OCI-LY1 (cell line): ENCODE data around the gene KIAA1614.

Experiments
- H2AFZ ChIP-seq: fragments of 200-600 bp; sonication (generic), shearing (Covaris generic); 2 replicates; pipeline ENCODE4 v1.6.0; 2014; ENCODE audit warnings: antibody characterized with exemption, mild to moderate bottlenecking, low read length
- H3F3A ChIP-seq: fragments of 200-600 bp; sonication (generic), shearing (Covaris generic); 2 replicates; pipeline ENCODE4 v1.6.0; 2014; ENCODE audit warnings: mild to moderate bottlenecking, antibody characterized with exemption, low read length, moderate library complexity; ENCODE audit not compliant: insufficient read depth
- H3K27ac ChIP-seq: fragments of 200-600 bp; sonication (generic); 2 replicates; pipeline ENCODE4 v1.5.1; 2014; ENCODE audit warnings: low read length, mixed run types, mild to moderate bottlenecking, low read depth; ENCODE audit not compliant: poor library complexity, severe bottlenecking
- H3K27me3 ChIP-seq: fragments of 200-600 bp; sonication (generic); 2 replicates; pipeline ENCODE4 v1.6.0; 2014; ENCODE audit warnings: antibody characterized with exemption, mild to moderate bottlenecking, low read length, moderate library complexity; ENCODE audit not compliant: insufficient read depth
- H3K36me3 ChIP-seq: fragments of 200-600 bp; sonication (generic); 2 replicates; pipeline ENCODE4 v1.6.1; 2014; ENCODE audit warnings: mild to moderate bottlenecking, antibody characterized with exemption, low read length, moderate library complexity, mixed read lengths; ENCODE audit not compliant: insufficient read depth
- H3K4me1 ChIP-seq: fragments of 200-600 bp; sonication (generic); 2 replicates; pipeline ENCODE4 v1.5.1; 2014; ENCODE audit warnings: mild to moderate bottlenecking, low read length, moderate library complexity; ENCODE audit not compliant: insufficient read depth, severe bottlenecking
- H3K4me2 ChIP-seq: fragments of 200-600 bp; sonication (generic), shearing (Covaris generic); 2 replicates; pipeline ENCODE4 v1.6.1; 2014; ENCODE audit warnings: low read length
- H3K4me3 ChIP-seq: fragments of 200-600 bp; sonication (generic); 2 replicates; pipeline ENCODE4 v1.5.1; 2014; ENCODE audit warnings: low read length, low read depth, mild to moderate bottlenecking, mixed read lengths; ENCODE audit not compliant: poor library complexity, severe bottlenecking
- H3K79me2 ChIP-seq: fragments of 200-600 bp; shearing (Covaris generic); 2 replicates; pipeline ENCODE4 v1.6.1; 2016; ENCODE audit warnings: mixed run types, low read length, mixed read lengths; ENCODE audit not compliant: insufficient read depth
- H3K9ac ChIP-seq: fragments of 200-600 bp; sonication (generic), shearing (Covaris generic); 2 replicates; pipeline ENCODE4 v1.6.1; 2014; ENCODE audit warnings: mild to moderate bottlenecking, low read length, mixed read lengths
- H3K9me2 ChIP-seq: fragments of 200-600 bp; sonication (generic), shearing (Covaris generic); 2 replicates; pipeline ENCODE4 v1.6.1; 2014; ENCODE audit warnings: low read depth, mild to moderate bottlenecking, low read length, mixed read lengths
- H3K9me3 ChIP-seq: fragments of 200-600 bp; shearing (Covaris generic); 2 replicates; pipeline ENCODE4 v1.6.1; 2014; ENCODE audit warnings: low read length, mixed read lengths
- H4K20me1 ChIP-seq: fragments of 200-600 bp; sonication (generic), shearing (Covaris generic); 2 replicates; pipeline ENCODE4 v1.6.0; 2016; ENCODE audit warnings: mild to moderate bottlenecking, low read length; ENCODE audit not compliant: insufficient read depth
- CTCF ChIP-seq: fragments of 200-600 bp; sonication (generic), shearing (Covaris generic); IDR thresholded peaks from 2 replicates; pipeline ENCODE4 v1.5.1; 2017; ENCODE audit warnings: mild to moderate bottlenecking, antibody characterized with exemption, low read length, moderate library complexity, mixed read lengths
- EZH2 ChIP-seq: fragments of 200-600 bp; sonication (generic), shearing (Covaris generic); IDR thresholded peaks from 2 replicates; pipeline ENCODE4 v1.8.0; 2017; ENCODE audit warnings: borderline replicate concordance, mixed run types, mild to moderate bottlenecking, antibody characterized with exemption, low read length, moderate library complexity, mixed read lengths

The KIAA1614 gene

GRCh38 chr1:180947901-180948640 lies 35.4 kb downstream of the KIAA1614 start:
- H3K36me3 ChIP-seq, result peaks cover 3% of the 10 kb centered on the region; the same call in 1 of the 2 replicates
- H3K4me3 ChIP-seq, result no peak overlapping the region
- no peaks in the 10 kb centered on the region for H3F3A ChIP-seq
- no peak overlapping the region for H3K9ac ChIP-seq
- H3K27ac ChIP-seq, result no peak overlapping the region
- H3K9me2 ChIP-seq, result no peaks in the 10 kb centered on the region
- no peaks in the 10 kb centered on the region for H4K20me1 ChIP-seq
- no peak for TF ChIP-seq EZH2
- TF ChIP-seq CTCF, result no peak
- no peaks in the 10 kb centered on the region for H3K79me2 ChIP-seq
- no peaks in the 10 kb centered on the region for H3K4me1 ChIP-seq
- H3K9me3 ChIP-seq, result peaks cover 8% of the 10 kb centered on the region
- no peak overlapping the region for H2AFZ ChIP-seq
- H3K4me2 ChIP-seq, result no peak overlapping the region
- no peaks in the 10 kb centered on the region for H3K27me3 ChIP-seq

- H3K36me3 ChIP-seq, result peaks cover 3% of the 10 kb centered on the region; the same call in 1 of the 2 replicates
- peaks cover 8% of the 10 kb centered on the region for H3K9me3 ChIP-seq
- no peak overlapping the region for H3K4me3 ChIP-seq
- no peaks in the 10 kb centered on the region for H3K9me2 ChIP-seq
- H4K20me1 ChIP-seq, result no peaks in the 10 kb centered on the region
- H3K4me2 ChIP-seq, result no peak overlapping the region
- no peaks in the 10 kb centered on the region for H3F3A ChIP-seq
- no peak overlapping the region for H3K9ac ChIP-seq
- H3K4me1 ChIP-seq, result peaks cover 9% of the 10 kb centered on the region
- no peak overlapping the region for H2AFZ ChIP-seq
- H3K79me2 ChIP-seq, result no peaks in the 10 kb centered on the region
- H3K27me3 ChIP-seq, result no peaks in the 10 kb centered on the region
- H3K27ac ChIP-seq, result no peak overlapping the region
- TF ChIP-seq CTCF, result no peak
- TF ChIP-seq EZH2, result no peak
These were observed 36.2 kb downstream of the KIAA1614 start for GRCh38 chr1:180948641-180949615.

- Histone ChIP-seq H3K9me3 (peaks cover 8% of the 10 kb centered on the region), H3K9ac (no peak overlapping the region), H3K79me2 (no peaks in the 10 kb centered on the region), H3K27me3 (no peaks in the 10 kb centered on the region), H3F3A (no peaks in the 10 kb centered on the region), H3K27ac (no peak overlapping the region), H4K20me1 (no peaks in the 10 kb centered on the region), H3K36me3 (peaks cover 3% of the 10 kb centered on the region; the same call in 1 of the 2 replicates), H3K4me2 (no peak overlapping the region), H3K9me2 (no peaks in the 10 kb centered on the region), H2AFZ (no peak overlapping the region), H3K4me1 (peaks cover 10% of the 10 kb centered on the region), H3K4me3 (no peak overlapping the region)
- TF ChIP-seq EZH2, result no peak
- no peak for TF ChIP-seq CTCF
These were observed 36.9 kb downstream of the KIAA1614 start for GRCh38 chr1:180949616-180950000.
